Measurements from ENCODE around the gene GPBAR1. TPM values are rescaled to one million over a fixed set of nuclear protein-coding genes. Genes with fewer than 3 reads are reported as not detected.

The GPBAR1 gene
- polyA plus RNA-seq, 1 of the 3 experiments (the other 2 are of a cell fraction) = 0.13 TPM

GRCh38 chr2:218301176-218301819 lies 40.5 kb downstream of the GPBAR1 start:
- peaks cover 4% of the 10 kb centered on the region for H3F3A ChIP-seq (replicated peaks; ENCODE audit: insufficient read depth)
- ChIA-PET POLR2A (no interaction called here), CTCF (interaction anchor here (0.7 to 3.2 kb wide), 31 partner anchors 8 to 307 kb away, joined by 3 to 52 read pairs (median 4); partner anchors contain the start of genes CATIP, CTDSP1, PLCD4 and SLC11A1)
- peak overlapping the region in 1 of 2 experiments; percentile 27; a peak in 1 of 4 replicates for H3K4me3 ChIP-seq (ENCODE audit: low read depth in 2 of 2, low read length in 1 of 2)
- TF ChIP-seq EP300 (IDR thresholded peaks at IDR 0.05; ENCODE audit: borderline replicate concordance in 1 of 2, low read depth in 1 of 2, low read length in 1 of 2) (no peak), CTCF (IDR thresholded peaks at IDR 0.05) (peak; percentile 94), IRF3 (IDR thresholded peaks at IDR 0.05; ENCODE audit: low read depth, low read length) (no peak), TCF12 (IDR thresholded peaks at IDR 0.05) (peak; percentile 23; the same call in 1 of the 2 replicates), PBX3 (IDR thresholded peaks at IDR 0.05) (no peak), FOXM1 (IDR thresholded peaks at IDR 0.05; ENCODE audit: low read depth) (no peak), MXI1 (IDR thresholded peaks at IDR 0.05; ENCODE audit: low read depth, low read length) (0 out of 2 replicates have a peak, but pooled peaks have one; percentile 16), SMC3 (IDR thresholded peaks at IDR 0.05; ENCODE audit: low read depth, low read length) (peak; percentile 88), RAD21 (IDR thresholded peaks at IDR 0.05; ENCODE audit: low read length) (peak; percentile 95), NRF1 (IDR thresholded peaks at IDR 0.05; ENCODE audit: low read depth, low read length) (no peak)
- H2AFZ ChIP-seq (ENCODE audit: low read depth) = peak overlapping the region; percentile 73; the same call in 1 of the 2 replicates
- no peaks in the 10 kb centered on the region for H4K20me1 ChIP-seq (ENCODE audit: insufficient read depth)
- H3K4me1 ChIP-seq (ENCODE audit: control insufficient read depth in 1 of 2, insufficient read depth in 2 of 2, low read depth in 1 of 2, low read length in 1 of 2) = no peaks in the 10 kb centered on the region
- H3K79me2 ChIP-seq (ENCODE audit: insufficient read depth) = no peaks in the 10 kb centered on the region
- H3K27me3 ChIP-seq (ENCODE audit: insufficient read depth) = no peaks in the 10 kb centered on the region
- no peaks in the 10 kb centered on the region for H3K9me3 ChIP-seq
- H3K9ac ChIP-seq = no peak overlapping the region
- no peak overlapping the region for H3K4me2 ChIP-seq
- no peaks in the 10 kb centered on the region for H3K36me3 ChIP-seq (replicated peaks in 1 of 2; ENCODE audit: control insufficient read depth in 1 of 2, insufficient read depth in 2 of 2, low read length in 1 of 2)
- 13% methylated on average over 7 of the region's 9 CpGs for WGBS (ENCODE audit: low lambda C conversion rate)
- DNase-seq = peak; percentile 74
- no peaks in the 10 kb centered on the region for H3K9me2 ChIP-seq
- H3K27ac ChIP-seq (ENCODE audit: low read depth in 2 of 2, low read length in 1 of 2) = no peak overlapping the region

- ChIA-PET POLR2A (no interaction called here), CTCF (no interaction called here)
- DNase-seq = no peak
- WGBS (ENCODE audit: low lambda C conversion rate) = 61% methylated on average over 5 of the region's 5 CpGs
- Histone ChIP-seq H3F3A (replicated peaks; ENCODE audit: insufficient read depth) (peaks cover 4% of the 10 kb centered on the region), H3K27ac (ENCODE audit: low read depth in 2 of 2, low read length in 1 of 2) (no peak overlapping the region), H3K4me3 (ENCODE audit: low read depth in 2 of 2, low read length in 1 of 2) (no peak overlapping the region), H3K27me3 (ENCODE audit: insufficient read depth) (no peaks in the 10 kb centered on the region), H4K20me1 (ENCODE audit: insufficient read depth) (no peaks in the 10 kb centered on the region), H3K9me2 (no peaks in the 10 kb centered on the region), H3K4me2 (no peak overlapping the region), H2AFZ (ENCODE audit: low read depth) (no peak overlapping the region), H3K36me3 (replicated peaks in 1 of 2; ENCODE audit: control insufficient read depth in 1 of 2, insufficient read depth in 2 of 2, low read length in 1 of 2) (no peaks in the 10 kb centered on the region), H3K9me3 (no peaks in the 10 kb centered on the region), H3K4me1 (ENCODE audit: control insufficient read depth in 1 of 2, insufficient read depth in 2 of 2, low read depth in 1 of 2, low read length in 1 of 2) (no peaks in the 10 kb centered on the region), H3K9ac (no peak overlapping the region), H3K79me2 (ENCODE audit: insufficient read depth) (no peaks in the 10 kb centered on the region)
- no peak for TF ChIP-seq YY1 (IDR thresholded peaks at IDR 0.05; ENCODE audit: low read depth)
- TF ChIP-seq NRF1 (IDR thresholded peaks at IDR 0.05; ENCODE audit: low read depth, low read length) = no peak
These were observed 44.6 kb downstream of the GPBAR1 start for GRCh38 chr2:218305383-218305782.

Data from SK-N-SH (cell line).